ENCODE measurements around the gene HTR6.

DNA sequence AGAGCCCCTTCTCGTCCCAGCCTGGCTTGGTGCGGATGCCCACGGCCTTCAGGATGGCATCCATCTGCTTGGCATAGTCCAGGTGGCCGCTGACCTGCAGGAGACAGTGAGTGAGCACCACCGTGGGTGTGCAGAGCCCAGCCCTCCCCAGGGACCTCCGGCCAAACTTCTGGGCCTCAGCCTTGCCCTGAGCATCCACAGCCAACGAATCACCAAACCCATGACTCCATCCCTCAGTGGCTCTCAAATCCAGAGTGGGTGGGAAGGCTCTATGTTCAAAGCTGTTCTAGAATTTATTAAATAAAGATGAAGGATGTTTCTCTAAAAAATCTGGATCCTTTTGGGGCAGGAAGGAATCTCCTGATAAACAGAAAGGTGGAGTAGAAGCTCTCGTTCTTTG, 18.7 kb downstream of the HTR6 start:
- TF ChIP-seq SIN3A (IDR thresholded peaks at IDR 0.05; ENCODE audit: low read depth) (no peak), POLR2AphosphoS5 (IDR thresholded peaks at IDR 0.05; ENCODE audit: low read depth, low read length) (no peak)
- TF ChIP-seq, protein P1, sequence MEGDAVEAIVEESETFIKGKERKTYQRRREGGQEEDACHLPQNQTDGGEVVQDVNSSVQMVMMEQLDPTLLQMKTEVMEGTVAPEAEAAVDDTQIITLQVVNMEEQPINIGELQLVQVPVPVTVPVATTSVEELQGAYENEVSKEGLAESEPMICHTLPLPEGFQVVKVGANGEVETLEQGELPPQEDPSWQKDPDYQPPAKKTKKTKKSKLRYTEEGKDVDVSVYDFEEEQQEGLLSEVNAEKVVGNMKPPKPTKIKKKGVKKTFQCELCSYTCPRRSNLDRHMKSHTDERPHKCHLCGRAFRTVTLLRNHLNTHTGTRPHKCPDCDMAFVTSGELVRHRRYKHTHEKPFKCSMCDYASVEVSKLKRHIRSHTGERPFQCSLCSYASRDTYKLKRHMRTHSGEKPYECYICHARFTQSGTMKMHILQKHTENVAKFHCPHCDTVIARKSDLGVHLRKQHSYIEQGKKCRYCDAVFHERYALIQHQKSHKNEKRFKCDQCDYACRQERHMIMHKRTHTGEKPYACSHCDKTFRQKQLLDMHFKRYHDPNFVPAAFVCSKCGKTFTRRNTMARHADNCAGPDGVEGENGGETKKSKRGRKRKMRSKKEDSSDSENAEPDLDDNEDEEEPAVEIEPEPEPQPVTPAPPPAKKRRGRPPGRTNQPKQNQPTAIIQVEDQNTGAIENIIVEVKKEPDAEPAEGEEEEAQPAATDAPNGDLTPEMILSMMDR (IDR thresholded peaks at IDR 0.05 in 2 of 3, conservative IDR thresholded peaks at IDR 0.05 in 1 of 3; ENCODE audit: borderline replicate concordance in 1 of 3, insufficient read depth in 1 of 3, low read depth in 2 of 3, low read length in 2 of 3): no peak
- TF ChIP-seq, protein P2, sequence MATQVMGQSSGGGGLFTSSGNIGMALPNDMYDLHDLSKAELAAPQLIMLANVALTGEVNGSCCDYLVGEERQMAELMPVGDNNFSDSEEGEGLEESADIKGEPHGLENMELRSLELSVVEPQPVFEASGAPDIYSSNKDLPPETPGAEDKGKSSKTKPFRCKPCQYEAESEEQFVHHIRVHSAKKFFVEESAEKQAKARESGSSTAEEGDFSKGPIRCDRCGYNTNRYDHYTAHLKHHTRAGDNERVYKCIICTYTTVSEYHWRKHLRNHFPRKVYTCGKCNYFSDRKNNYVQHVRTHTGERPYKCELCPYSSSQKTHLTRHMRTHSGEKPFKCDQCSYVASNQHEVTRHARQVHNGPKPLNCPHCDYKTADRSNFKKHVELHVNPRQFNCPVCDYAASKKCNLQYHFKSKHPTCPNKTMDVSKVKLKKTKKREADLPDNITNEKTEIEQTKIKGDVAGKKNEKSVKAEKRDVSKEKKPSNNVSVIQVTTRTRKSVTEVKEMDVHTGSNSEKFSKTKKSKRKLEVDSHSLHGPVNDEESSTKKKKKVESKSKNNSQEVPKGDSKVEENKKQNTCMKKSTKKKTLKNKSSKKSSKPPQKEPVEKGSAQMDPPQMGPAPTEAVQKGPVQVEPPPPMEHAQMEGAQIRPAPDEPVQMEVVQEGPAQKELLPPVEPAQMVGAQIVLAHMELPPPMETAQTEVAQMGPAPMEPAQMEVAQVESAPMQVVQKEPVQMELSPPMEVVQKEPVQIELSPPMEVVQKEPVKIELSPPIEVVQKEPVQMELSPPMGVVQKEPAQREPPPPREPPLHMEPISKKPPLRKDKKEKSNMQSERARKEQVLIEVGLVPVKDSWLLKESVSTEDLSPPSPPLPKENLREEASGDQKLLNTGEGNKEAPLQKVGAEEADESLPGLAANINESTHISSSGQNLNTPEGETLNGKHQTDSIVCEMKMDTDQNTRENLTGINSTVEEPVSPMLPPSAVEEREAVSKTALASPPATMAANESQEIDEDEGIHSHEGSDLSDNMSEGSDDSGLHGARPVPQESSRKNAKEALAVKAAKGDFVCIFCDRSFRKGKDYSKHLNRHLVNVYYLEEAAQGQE (IDR thresholded peaks at IDR 0.05; ENCODE audit: low read depth): no peak
- TF ChIP-seq, protein P3, sequence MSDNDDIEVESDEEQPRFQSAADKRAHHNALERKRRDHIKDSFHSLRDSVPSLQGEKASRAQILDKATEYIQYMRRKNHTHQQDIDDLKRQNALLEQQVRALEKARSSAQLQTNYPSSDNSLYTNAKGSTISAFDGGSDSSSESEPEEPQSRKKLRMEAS (IDR thresholded peaks at IDR 0.05): no peak
- TF ChIP-seq, protein P4, sequence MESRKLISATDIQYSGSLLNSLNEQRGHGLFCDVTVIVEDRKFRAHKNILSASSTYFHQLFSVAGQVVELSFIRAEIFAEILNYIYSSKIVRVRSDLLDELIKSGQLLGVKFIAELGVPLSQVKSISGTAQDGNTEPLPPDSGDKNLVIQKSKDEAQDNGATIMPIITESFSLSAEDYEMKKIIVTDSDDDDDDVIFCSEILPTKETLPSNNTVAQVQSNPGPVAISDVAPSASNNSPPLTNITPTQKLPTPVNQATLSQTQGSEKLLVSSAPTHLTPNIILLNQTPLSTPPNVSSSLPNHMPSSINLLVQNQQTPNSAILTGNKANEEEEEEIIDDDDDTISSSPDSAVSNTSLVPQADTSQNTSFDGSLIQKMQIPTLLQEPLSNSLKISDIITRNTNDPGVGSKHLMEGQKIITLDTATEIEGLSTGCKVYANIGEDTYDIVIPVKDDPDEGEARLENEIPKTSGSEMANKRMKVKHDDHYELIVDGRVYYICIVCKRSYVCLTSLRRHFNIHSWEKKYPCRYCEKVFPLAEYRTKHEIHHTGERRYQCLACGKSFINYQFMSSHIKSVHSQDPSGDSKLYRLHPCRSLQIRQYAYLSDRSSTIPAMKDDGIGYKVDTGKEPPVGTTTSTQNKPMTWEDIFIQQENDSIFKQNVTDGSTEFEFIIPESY (IDR thresholded peaks at IDR 0.05; ENCODE audit: extremely low read depth, insufficient replicate concordance, low read length): no peak
